RPMI7951 (cell line): ENCODE measurements around the gene SCMH1. TPM values are rescaled to one million over a fixed set of nuclear protein-coding genes. Genes with fewer than 3 reads are reported as not detected.

ENCODE experiments used
- DNase-seq: peaks from one replicate; pipeline ENCODE4 v3.0.0-alpha.2; 2012; ENCODE audit warnings: low read depth
- total RNA-seq: library from RNA; depleted of rRNA; stranded (reverse); fragments of >200 nt; shearing (Covaris generic); gene quantifications from 2 replicates; pipeline ENCODE4 v1.2.3, GENCODE V29; 2014

SCMH1 gene
- total RNA-seq, 1 experiment from 2014 or later: 24.6 TPM

DNA sequence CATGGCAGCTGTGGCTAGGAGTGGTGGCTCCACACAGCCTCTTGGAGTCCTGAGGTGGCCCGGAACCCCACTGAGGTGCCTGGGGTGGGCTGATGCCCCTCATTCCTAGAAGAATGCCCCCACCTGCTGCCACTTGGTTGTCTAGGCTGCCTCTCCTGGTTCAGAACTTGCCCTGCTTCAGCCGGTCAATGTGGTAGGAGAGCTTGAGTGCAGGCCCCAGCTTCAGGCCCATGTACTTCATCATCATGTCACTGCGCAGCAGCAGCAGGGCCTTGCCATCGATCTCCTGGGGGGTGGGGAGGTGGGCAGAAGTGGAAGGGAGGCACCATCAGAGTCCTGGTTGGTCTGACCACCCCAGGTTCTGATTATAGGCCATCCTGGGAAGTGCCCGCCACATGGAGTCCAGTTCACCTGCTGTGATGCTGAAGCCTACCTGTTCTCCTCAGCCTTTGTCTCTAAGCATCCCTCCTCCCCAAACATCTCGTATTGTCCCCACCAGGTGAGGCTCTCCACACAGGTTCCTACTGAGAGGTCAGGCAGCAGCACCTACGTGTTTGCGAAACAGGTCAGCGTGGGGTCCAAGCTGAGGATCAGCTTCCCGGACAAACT is 214.0 kb downstream of the SCMH1 start:
- DNase-seq: no peak

DNA sequence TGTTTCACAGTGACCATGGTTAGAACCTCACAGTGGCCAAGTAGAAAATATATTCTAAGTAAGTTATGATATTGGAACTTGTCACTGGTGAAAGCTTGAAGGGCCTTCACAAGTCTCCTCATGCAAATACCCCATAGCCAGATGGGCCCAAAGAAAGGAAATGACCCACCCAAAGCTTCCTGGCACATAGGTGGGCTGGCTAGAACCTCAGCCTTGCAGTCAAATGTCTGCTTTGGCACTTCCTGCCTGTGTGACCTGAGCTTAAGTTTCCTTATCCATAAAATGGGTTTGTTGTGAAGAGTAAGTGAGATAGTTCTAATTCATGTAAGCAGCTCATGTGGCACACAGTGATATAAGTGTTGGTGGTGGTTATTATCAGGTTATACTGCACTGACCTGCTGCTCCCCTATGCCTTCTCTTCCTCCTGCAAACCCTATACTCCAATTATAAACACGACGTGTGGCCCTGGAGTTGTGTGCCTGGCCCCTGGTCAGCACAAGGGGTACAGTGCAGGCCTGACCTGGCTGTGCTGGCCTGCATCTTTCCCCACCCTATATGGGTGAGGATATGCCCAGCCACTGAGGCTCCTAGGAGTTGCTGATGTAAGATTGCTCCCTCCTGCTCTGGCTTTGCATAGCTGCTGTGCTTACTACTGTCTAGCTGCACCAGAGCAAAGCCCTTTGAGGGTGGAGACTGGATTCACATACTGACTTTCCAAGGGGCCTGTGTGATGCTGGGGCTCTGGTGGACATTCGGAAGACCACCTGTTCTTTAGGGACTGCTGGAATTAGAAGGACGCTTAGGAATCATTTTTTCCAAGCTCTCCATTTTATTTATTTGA is 215.9 kb downstream of the SCMH1 start:
- DNase-seq: no peak

DNA sequence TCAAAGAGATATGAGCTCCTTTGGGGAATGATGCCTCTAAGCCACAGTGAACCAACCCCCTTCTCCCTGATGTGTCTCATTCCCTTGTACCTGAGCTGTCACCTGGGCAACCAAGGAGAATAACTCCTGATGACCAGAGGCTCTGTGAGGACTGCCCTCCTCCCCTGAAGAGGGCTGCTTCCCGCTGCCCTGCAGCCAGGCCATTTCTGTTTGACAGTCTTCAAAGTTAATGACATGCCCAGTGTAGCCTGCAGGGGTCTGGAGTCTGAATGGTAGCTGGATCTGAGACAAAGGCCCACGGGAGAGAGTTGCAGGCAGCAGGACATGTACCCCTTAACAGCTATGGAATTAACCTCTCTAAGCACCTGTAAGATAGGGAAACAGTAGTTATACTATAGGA is 217.2 kb downstream of the SCMH1 start:
- no peak for DNase-seq

DNA sequence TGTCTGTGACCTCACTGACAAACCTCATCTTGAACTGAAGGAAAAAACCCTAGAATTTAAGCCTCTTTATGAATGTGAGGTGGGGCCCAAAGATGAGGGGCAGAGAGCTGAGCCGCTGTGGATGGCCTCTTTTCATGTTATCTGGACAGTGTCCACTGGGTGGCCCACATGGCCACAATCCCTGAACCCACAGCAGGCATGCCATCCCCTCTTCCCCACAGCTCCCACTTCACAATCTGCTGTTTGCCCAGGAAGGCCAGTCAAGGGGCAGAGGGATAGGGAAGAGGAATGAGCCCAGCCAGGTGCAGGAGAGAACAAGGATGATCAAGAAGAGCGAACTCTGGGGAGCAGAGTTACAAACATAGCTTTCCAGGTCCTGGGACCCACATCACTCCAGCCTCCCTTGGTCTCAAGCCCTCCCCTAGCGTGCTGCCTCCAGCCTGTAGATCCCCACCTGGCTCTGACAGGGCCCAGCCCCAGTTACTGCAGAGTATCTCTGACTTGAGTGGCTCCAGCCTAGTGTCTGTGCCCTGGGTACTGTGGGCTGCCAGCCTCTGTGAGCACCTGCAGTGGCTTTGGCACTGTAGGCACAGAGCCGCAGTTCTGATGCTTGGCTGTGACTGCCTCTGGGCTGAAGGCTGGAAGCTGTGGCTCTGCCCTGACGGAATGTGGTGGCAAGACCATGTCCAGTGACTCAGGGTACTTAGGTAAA is 218.7 kb downstream of the SCMH1 start:
- peak; percentile 15 for DNase-seq

DNA sequence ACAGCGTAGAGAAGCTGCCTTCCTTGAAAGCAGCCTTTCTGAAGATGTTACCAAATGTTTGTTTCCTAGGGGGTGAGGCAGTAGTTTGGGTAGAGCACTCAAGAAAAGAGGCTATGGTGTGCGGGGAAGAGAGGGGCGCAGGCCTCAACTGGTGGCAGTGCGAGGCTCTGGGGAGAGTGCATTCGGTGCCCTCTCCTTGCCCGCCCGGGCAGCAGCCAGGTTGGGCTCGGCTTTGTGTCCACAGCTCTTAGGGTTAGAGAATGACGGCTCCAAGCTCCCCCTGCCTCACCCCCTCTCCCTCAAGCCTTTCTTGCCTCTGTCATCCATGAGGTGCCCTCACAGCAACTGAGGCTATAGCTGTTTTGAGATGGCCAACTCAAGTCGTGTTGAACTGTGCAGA is 219.7 kb downstream of the SCMH1 start:
- no peak for DNase-seq

DNA sequence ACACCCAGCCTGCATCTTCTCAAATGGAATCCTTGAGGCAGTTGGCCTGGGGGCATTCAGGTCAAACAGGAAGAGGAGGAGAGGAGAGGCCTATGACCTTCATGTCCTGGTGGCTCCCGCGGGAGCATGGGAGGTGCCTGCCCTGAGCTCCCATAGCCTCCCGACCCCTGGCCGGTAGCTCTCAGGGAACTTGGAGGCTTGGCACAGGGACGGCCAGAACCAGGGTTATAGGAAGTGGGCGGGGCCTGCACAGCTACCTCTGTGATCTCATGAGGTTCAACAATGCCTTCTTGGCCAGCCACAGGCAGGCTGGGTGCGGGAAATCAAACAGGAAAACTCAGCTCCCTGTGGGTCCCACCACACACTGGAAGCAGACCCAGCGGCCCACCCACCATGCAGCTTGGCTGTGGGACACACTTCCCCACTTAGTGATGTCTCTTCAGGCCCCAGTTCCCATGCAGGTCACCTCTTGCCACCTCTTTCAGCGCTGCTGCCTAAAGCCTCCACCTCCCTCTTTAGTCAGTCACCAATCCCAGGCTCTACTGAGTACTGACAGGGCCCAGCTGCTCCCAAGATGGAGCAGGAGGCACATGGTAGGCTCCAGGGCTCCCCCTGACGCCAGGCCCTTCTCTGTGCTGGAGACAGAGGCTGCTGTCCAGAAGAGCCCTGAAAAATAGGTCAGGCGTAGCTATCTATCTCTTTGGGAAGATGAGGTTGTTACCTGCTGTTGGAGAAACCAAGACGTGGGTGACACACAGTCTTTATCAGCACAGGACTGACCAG is 220.4 kb downstream of the SCMH1 start, which contains the start of gene SLFNL1:
Gene SLFNL1 (minus strand): TSS at position 200 of the 783 bp plus-strand sequence. CDS start 1,065 bp downstream, outside the sequence.
- DNase-seq: no peak

DNA sequence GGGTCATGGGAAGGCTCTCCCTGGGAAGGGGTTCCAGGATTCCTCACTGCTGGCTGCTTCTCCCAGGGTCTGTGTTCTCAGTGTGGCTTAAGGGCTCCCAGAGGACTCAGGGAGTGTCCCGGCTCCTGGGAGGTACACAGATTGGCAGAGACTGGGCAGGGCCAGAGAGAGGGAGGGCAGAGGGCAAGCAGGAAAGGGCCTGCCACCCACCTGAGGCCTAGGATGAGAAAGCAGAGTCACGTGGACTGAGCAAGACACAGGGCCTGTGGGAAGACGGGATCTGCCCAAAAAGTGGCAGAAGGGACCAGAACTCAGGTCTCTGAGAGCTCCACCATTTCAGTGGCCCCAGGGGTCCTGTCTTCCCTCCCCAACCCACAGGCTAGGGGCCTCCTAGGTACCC is 221.5 kb downstream of the SCMH1 start:
- no peak for DNase-seq

DNA sequence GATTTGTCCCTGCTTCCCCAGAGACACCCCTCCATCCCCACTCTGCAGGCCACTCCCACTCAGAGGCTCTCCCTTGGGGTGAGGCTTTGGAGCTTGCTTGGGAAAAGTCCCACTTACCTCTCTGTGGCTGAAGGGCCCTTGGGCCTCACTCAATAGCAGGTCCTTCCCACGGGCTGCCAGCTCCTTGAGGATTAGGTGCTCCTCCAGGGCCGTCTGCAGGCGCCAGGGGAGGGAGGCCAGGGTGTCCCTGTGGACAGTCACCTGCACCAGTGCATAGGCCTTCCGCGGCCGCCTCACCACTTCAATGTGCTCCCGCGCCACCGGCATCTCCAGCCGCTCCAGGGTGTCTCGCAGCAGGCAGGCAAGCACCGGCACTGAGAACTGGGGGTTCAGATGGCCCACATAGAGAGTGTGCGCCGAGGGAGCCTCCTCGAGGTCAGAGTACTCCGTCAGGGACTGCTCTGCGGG is 222.0 kb downstream of the SCMH1 start:
- no peak for DNase-seq

DNA sequence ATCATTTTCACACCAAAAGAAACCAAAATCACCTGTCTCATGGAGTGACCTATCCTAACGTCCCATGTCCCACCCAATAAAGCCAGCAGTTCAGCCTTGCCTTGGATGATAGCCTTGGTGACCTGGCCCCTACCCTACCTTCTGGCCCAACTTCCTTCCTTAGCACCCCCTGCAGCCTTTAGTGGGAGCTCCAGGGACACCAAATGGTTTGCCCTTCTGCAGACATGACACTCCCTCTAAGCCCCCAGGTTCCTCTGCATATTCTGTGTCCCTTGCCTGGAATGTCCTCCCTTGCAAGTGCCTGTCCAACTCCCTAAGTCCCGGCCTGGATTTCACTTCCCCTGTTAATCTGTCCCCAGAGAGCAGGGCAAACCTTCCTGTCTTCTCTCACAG is 222.8 kb downstream of the SCMH1 start:
- no peak for DNase-seq

DNA sequence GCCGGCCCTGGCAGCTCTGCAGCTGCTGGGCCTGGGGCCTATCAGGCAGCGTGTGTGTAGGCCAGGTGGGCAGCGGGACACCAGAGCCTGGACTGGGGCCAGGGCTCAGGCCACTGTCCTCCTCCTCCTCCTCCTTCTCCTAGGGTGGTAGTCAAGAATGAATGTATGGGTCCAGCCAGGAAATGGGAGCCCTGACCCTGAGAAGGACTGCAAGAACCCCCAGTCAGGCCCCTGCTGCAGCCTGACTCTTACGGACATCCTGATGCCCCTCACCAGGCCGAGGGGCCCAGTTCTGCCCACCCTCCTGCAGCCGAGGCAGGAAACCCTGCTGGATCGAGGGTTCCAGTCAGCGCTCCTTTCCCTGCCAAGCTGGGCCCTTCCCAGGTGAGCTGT is 224.1 kb downstream of the SCMH1 start:
- no peak for DNase-seq

DNA sequence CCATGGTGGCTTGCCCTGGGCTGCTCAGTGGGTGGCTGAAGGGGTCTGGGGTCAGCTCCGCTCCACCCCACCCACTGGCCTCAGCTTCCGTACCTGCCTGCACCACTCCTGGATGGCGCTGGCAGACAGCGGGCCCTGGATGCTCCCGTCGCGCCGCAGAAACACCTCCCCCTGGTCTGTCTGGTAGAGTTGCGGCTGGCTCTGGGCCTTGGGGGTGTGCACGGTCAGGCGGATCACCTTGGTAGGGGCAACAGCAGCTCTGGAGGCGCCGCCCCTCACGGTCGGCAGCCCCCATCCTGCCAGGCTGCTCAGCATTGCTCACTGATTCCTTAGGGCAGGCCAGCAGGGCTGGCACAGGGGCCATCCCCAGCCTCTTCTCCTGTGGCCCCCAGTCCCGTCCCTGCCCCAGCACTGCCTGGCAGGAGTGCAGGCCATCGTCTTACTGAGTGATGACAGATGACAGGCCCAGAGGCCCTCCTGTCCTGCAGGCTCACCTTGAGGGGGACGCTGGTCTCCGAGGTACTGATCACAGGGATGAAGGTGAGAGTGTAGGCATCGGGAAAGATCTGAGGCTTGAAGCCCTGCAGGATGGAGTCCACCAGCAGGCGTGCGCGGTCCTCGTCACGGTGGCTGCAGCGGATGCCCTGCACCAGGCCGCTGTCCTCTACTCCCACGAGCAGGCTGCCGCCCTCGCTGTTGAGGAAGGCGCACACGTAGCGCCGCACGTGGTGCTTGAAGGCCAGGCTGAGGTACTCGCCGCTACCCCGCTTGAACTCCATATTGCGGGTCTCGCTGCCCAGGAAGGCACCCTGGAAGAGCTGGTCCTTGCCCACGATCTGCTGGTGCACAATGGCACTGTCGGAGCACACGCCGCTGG is 224.7 kb downstream of the SCMH1 start:
- no peak for DNase-seq

DNA sequence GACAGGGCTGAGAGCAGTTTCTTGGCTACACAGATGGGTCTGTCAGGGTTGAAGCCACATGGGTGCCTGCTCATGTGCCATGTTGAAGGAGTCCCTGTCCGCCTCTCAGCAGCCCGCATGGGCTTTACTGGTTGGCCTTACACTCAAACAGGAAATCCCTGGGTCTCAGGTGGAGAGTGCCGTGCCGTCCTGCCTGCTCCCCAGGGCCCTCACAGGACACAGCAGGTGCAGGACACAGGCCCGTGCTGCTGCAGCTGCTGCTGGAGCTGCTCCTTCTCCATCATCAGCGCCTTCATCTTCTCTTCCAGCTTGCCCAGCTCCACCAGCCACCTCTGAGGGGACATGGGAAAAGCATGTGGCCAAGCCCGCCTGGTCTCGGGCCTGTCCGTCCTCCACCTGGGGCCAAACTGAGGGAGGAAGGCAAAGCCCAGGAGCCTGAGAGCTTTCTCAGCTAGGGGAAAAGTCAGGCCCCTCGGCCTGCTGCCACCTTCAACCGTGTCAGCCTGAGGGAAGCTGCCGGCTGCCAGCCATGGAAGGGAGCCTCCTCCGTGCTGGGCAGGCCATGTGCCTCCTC is 226.1 kb downstream of the SCMH1 start:
- no peak for DNase-seq

DNA sequence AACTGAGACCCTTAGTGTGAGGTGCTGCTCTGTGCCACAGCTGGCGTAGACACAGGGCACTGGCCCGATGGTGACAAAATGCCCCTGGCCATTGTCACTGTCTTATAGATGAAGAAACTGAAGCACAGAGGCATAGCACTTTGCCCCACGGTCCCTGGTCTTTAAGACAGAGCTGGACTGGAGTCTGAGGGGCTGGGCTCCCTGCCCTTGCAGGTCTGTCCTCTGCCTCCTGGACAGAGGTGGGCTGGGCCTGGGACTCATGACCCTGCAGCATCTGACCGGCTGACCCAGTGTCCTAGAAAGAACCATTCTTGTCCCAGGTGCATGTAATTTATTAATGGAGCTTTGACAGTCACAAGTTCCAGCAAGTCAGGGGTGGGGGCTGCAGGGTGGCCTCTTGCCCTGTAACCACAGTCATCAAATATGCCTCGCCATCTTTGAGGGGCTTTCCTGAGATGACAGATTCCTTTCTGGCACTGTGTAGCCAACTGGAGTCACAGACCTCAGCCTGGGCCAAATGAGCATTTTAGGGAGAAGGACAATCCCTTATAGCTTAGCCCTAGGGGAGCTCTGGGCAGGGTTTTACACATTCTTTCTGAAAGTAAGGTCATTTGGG is 226.7 kb downstream of the SCMH1 start:
- no peak for DNase-seq

DNA sequence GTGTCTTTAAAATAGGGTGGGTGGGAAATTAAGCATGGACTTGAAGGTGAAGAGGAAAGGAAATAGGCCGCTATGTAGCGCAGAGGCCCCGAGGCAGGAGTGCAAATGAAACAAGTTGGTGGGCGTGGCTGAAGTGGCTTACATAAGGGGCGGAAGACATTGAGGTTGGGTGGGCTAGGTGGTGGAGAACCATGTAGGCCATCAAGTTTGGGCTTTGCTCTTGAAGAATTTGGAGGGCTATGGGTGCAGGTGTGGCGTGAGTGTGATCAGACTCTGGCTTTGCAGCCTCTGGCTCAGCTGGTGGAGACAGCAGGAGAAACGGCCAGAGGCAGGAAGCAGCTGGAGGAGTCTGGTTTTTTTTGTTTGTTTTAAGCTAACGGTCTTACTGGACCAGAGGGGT is 227.2 kb downstream of the SCMH1 start:
- DNase-seq: no peak

DNA sequence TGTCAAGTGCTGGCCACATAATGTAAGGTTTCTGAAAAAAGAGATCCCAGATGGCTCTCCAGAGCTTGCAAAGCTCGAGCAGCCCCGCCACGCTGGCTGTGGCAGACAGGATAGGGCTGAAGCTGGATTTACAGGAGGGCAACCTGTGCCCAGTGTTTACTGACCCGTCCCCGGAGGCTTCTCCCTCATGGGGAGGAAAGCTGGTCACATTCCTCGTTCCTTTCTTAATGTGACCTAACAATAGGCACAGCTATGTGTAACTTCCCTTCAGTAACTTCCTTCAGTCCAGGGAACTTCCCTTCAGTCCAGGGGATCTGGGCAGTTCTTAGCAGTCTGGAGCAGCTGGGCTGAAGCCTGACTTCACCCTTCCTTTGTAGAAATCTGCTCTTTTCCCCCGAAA is 228.3 kb downstream of the SCMH1 start:
- no peak for DNase-seq

DNA sequence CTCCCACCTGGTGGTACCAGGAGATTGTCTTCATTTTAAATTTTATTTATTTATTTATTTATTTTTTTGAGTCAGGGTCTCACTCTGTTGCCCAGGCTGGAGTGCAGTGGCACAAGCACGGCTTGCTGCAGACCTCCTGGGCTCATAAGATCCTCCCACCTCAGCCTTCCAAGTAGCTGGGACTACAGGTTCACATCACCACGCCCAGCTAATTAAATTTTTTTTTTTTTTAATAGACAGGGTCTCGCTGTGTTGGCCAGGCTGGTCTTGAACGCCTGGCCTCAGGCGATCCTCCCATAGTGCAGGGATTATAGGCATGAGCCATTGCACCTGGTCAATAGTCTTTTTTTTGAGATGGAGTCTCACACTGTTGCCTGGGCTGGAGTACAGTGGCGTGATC is 229.1 kb downstream of the SCMH1 start:
- DNase-seq: no peak

DNA sequence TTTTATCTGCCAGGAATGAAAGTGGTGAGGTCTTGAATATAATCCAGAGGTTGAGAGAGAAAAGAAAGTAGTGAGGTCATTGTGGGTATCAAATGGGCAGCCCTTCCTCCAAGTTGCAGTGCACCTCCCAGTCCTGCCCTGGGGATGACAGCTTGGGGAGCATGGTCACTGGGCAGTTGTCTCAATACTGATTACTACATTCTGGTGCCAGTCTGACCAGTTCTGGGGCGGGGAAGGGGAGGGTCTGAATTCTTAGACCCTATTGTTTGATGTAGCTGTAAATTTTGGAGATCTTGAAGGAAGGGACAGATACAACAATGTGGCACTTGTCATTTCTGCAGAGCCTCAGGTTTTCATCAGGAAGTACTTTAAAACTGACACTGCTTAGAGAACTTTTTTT is 231.8 kb downstream of the SCMH1 start:
- no peak for DNase-seq

DNA sequence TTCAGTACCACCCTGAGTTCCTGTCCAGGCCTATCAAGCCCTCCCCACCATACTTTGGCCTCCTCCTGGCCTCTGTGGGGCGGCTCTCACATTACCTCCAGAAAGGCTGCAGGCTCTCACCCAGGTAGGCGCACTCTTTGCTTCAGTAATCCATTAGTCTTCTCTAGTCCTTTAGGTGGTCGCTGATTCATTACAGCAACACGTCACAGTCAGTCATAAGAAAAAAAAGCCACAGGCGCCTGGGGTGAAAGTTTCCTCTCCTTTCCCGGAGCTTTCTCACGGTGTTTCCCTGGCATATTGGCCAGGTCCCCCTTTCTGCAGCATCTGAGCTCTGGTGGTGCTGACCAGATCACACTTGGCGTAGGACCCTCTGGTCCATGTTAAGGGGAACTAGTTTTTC is 232.6 kb downstream of the SCMH1 start:
- no peak for DNase-seq

DNA sequence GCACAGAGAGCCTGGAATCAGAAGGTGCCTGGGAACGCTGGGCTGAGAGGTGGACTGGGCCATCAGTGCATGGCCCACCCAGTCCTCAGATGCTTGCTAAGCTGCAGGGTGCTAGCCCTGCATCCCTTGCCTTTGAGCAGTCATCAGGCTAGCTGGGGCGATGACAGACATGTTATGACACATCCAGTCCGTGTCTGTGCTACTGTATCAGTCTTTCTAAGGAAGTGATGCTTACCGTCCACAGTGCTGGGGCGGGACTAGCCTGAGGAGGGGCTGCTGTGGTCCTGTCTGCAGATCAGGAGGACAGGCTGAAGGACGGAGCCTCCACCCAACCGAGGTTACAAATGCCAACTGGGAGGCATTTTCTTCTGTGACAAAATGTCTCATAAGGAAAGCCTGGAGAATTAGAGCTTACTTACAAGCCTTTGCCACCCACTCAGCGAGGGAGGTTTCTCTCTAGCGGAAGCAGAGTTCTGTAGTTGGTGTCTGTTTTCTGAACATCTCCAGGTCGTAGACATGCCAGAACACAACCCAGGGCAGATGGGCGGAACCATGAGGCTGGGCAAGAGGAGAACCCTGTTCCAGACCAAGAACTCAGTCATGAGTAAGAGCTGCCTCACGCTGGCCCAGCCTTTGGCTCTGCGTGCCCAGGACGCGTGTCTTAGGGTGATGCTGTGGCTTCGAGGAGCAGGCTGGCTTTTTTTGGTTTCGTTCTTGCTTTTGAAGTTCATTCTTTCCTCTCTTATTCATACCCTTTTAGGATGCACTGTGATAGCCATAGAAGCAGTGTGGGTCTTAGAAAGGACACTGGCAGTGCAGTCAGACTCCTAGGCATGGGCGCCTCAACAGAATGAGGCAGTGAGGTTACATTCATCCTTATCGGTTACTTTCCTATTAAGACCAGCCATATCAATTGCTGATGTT is 234.9 kb downstream of the SCMH1 start:
- no peak for DNase-seq
